Measurements from ENCODE around the gene CCDC197. TPM values are rescaled to one million over a fixed set of nuclear protein-coding genes. Genes with fewer than 3 reads are reported as not detected.

The CCDC197 gene
- total RNA-seq, 1 experiment from 2014 or later = not detected

GRCh38 chr14:94038921-94039629, 42.0 kb downstream of the CCDC197 start:
- no peaks in the 10 kb centered on the region for H3K79me2 ChIP-seq (ENCODE audit: insufficient read depth, low read length)
- DNase-seq = no peak
- no peak overlapping the region for H3T11ph ChIP-seq (ENCODE audit: low read length)
- H3K4ac ChIP-seq (ENCODE audit: low read depth, low read length) = no peak overlapping the region
- no peak overlapping the region for H4K91ac ChIP-seq (ENCODE audit: insufficient read length, low read depth, low read length)
- H2BK5ac ChIP-seq (ENCODE audit: insufficient read length, low read length) = no peak overlapping the region
- H2AK5ac ChIP-seq (ENCODE audit: insufficient read length, low read length) = no peak overlapping the region
- H3K9me3 ChIP-seq (ENCODE audit: control insufficient read depth, low read depth, low read length) = no peaks in the 10 kb centered on the region
- no peak overlapping the region for H3K18ac ChIP-seq (ENCODE audit: insufficient read length, low read depth, low read length)
- H3K4me1 ChIP-seq (ENCODE audit: insufficient read depth, low read length) = no peaks in the 10 kb centered on the region
- Mint-ChIP-seq H3K36me3 (ENCODE audit: insufficient read depth in 1 of 3, low read depth in 3 of 3) (peaks cover under 1 to 39% (median 28%) of the 10 kb centered on the region in 3 experiments), H3K27ac (peak overlapping the region in 1 of 3 experiments; percentile 92; a peak in 2 of 7 replicates), H3K27me3 (ENCODE audit: low read depth) (no peaks in the 10 kb centered on the region), H3K4me3 (no peak overlapping the region), H3K9me3 (0 out of 5 replicates have a peak, but pooled peaks cover 0 to 2% of the 10 kb centered on the region in 2 experiments), H3K4me1 (peaks cover 17 to 18% of the 10 kb centered on the region in 2 experiments)
- H3K23me2 ChIP-seq (ENCODE audit: insufficient read length, low read depth, low read length, poor library complexity, severe bottlenecking) = no peaks in the 10 kb centered on the region
- H3K9ac ChIP-seq (ENCODE audit: extremely low read depth, insufficient read length, low read length) = no peak overlapping the region
- no peak overlapping the region for H4K5ac ChIP-seq (ENCODE audit: insufficient read length, low read depth, low read length)
- no peak for TF ChIP-seq CTCF (conservative IDR thresholded peaks at IDR 0.05)
- H3K27ac ChIP-seq (ENCODE audit: insufficient read length, low read depth, low read length) = no peak overlapping the region
- no peak overlapping the region for H3K4me2 ChIP-seq (ENCODE audit: insufficient read depth, insufficient read length, low read length)
- no peaks in the 10 kb centered on the region for H3K27me3 ChIP-seq (ENCODE audit: insufficient read depth, low read length)
- WGBS (ENCODE audit: extremely low coverage, insufficient read length, low lambda C conversion rate) = no CpG with 5 or more reads among the region's 11 CpGs
- H4K8ac ChIP-seq (replicated peaks; ENCODE audit: insufficient read length, low read depth, low read length) = no peak overlapping the region
- no peak overlapping the region for H2BK20ac ChIP-seq (ENCODE audit: low read depth, low read length, poor library complexity, severe bottlenecking)
- no peak overlapping the region for H2BK12ac ChIP-seq (ENCODE audit: insufficient read length, low read depth, low read length)
- H2BK120ac ChIP-seq (ENCODE audit: low read depth, low read length, poor library complexity, severe bottlenecking) = no peak overlapping the region
- no peak overlapping the region for H3K23ac ChIP-seq (ENCODE audit: insufficient read length, low read depth, low read length)
- no peak overlapping the region for H2AFZ ChIP-seq (ENCODE audit: low read length)
- no peak overlapping the region for H3K56ac ChIP-seq (ENCODE audit: insufficient read length, low read depth, low read length)
- H3K14ac ChIP-seq (ENCODE audit: insufficient read depth, low read length) = no peak overlapping the region
- H2BK15ac ChIP-seq (ENCODE audit: low read depth, low read length) = no peak overlapping the region
- no peaks in the 10 kb centered on the region for H4K20me1 ChIP-seq (ENCODE audit: control insufficient read depth, insufficient read depth, insufficient read length)
- H3K79me1 ChIP-seq (ENCODE audit: insufficient read depth, low read depth, low read length, poor library complexity, severe bottlenecking) = no peaks in the 10 kb centered on the region

Data from H9 (cell line).